ENCODE results near the gene PPARG.
"Not testable (repeated sequence)": the region's sequence is repeated elsewhere in the genome, so short reads cannot be mapped to it uniquely, and the experiment has no call there.

PPARG gene

GRCh38 chr3:12279591-12280326 lies 9.1 kb upstream of the PPARG start:
- DNase-seq (ENCODE audit: low read depth): no peak

- DNase-seq (ENCODE audit: low read depth): no peak
Observed at GRCh38 chr3:12280357-12280806, 8.5 kb upstream of the PPARG start.

- no peak for DNase-seq (ENCODE audit: low read depth)
Observed at GRCh38 chr3:12284591-12284990, 4.3 kb upstream of the PPARG start.

GRCh38 chr3:12285003-12285555 lies 3.8 kb upstream of the PPARG start:
- DNase-seq (ENCODE audit: low read depth): no peak

- DNase-seq (ENCODE audit: low read depth): not testable (repeated sequence)
Observed at GRCh38 chr3:12285779-12286178, 3.1 kb upstream of the PPARG start.

- DNase-seq (ENCODE audit: low read depth): no peak
Observed at GRCh38 chr3:12286504-12286903, 2.4 kb upstream of the PPARG start.

GRCh38 chr3:12286927-12287726 lies 1.7 kb upstream of the PPARG start:
- DNase-seq (ENCODE audit: low read depth): no peak

- no peak for DNase-seq (ENCODE audit: low read depth)
Observed at GRCh38 chr3:12287727-12288181, 1.1 kb upstream of the PPARG start.

- no peak for DNase-seq (ENCODE audit: low read depth)
Observed at GRCh38 chr3:12289524-12289923, 654 bp downstream of the PPARG start.

- DNase-seq (ENCODE audit: low read depth): no peak
Observed at GRCh38 chr3:12292770-12293169, 3.9 kb downstream of the PPARG start.

GRCh38 chr3:12294885-12295580 lies 6.2 kb downstream of the PPARG start:
- no peak for DNase-seq (ENCODE audit: low read depth)

GRCh38 chr3:12296511-12296910 lies 7.6 kb downstream of the PPARG start:
- no peak for DNase-seq (ENCODE audit: low read depth)

- no peak for DNase-seq (ENCODE audit: low read depth)
Observed at GRCh38 chr3:12299026-12299425, 10.2 kb downstream of the PPARG start.

GRCh38 chr3:12300137-12300536 lies 11.3 kb downstream of the PPARG start:
- DNase-seq (ENCODE audit: low read depth): no peak

- DNase-seq (ENCODE audit: low read depth): no peak
Observed at GRCh38 chr3:12301031-12301430, 12.2 kb downstream of the PPARG start.

- DNase-seq (ENCODE audit: low read depth): no peak
Observed at GRCh38 chr3:12301513-12301912, 12.6 kb downstream of the PPARG start.

- DNase-seq (ENCODE audit: low read depth): no peak
Observed at GRCh38 chr3:12302564-12302963, 13.7 kb downstream of the PPARG start.

- DNase-seq (ENCODE audit: low read depth): no peak
Observed at GRCh38 chr3:12303534-12303933, 14.7 kb downstream of the PPARG start.

- DNase-seq (ENCODE audit: low read depth): no peak
Observed at GRCh38 chr3:12303993-12304392, 15.1 kb downstream of the PPARG start.

- DNase-seq (ENCODE audit: low read depth): no peak
Observed at GRCh38 chr3:12307136-12307535, 18.3 kb downstream of the PPARG start.

GRCh38 chr3:12308517-12308916 lies 19.6 kb downstream of the PPARG start:
- no peak for DNase-seq (ENCODE audit: low read depth)

- no peak for DNase-seq (ENCODE audit: low read depth)
Observed at GRCh38 chr3:12309716-12310115, 20.8 kb downstream of the PPARG start.
